ENCODE results near the gene PPIP5K1. TPM values are rescaled to one million over a fixed set of nuclear protein-coding genes. Genes with fewer than 3 reads are reported as not detected.

The PPIP5K1 gene
- total and polyA plus RNA-seq, 2 of the 4 experiments (the other 2 are of a cell fraction): 12.7 to 14.2 TPM

- ChIA-PET CTCF (no interaction called here), POLR2A (ENCODE audit: unreplicated experiment) (no interaction called here)
- Histone ChIP-seq H2BK5ac (ENCODE audit: low read depth, low read length, poor library complexity, severe bottlenecking) (no peak overlapping the region), H4K8ac (ENCODE audit: low read depth in 2 of 2, low read length in 2 of 2) (no peak overlapping the region), H3K4ac (ENCODE audit: low read depth, low read length) (no peak overlapping the region), H3K9me1 (ENCODE audit: insufficient read depth, low read length) (peaks cover 44% of the 10 kb centered on the region), H2AK9ac (replicated peaks; ENCODE audit: low read depth, low read length, poor library complexity) (no peak overlapping the region), H3K36me3 (ENCODE audit: control insufficient read depth, insufficient read depth, low read length) (peaks cover 72% of the 10 kb centered on the region), H3K9ac (ENCODE audit: low read depth, low read length) (no peak overlapping the region), H3K9me3 (ENCODE audit: control insufficient read depth, insufficient read depth, low read length) (no peaks in the 10 kb centered on the region), H3K18ac (ENCODE audit: low read depth, low read length) (no peak overlapping the region), H3K56ac (ENCODE audit: extremely low read depth, insufficient read depth, low read length) (no peak overlapping the region), H3K79me1 (ENCODE audit: low read depth in 1 of 2, low read length in 2 of 2) (peaks cover 18 to 82% of the 10 kb centered on the region in 2 experiments), H4K5ac (ENCODE audit: low read depth, low read length) (no peak overlapping the region), H2BK15ac (ENCODE audit: low read depth, low read length) (no peak overlapping the region), H2AFZ (replicated peaks; ENCODE audit: low read length, poor library complexity) (no peak overlapping the region), H3K4me2 (ENCODE audit: low read depth, low read length) (no peak overlapping the region), H3K4me1 (ENCODE audit: control insufficient read depth, insufficient read depth, low read length) (peaks cover 3% of the 10 kb centered on the region), H4K20me1 (ENCODE audit: insufficient read depth, low read length) (peaks cover 56% of the 10 kb centered on the region), H2BK20ac (ENCODE audit: low read depth, low read length) (no peak overlapping the region), H3K23ac (ENCODE audit: low read depth, low read length) (no peak overlapping the region), H2AK5ac (ENCODE audit: low read depth, low read length) (no peak overlapping the region), H4K91ac (ENCODE audit: insufficient read depth, low read depth, low read length) (no peak overlapping the region), H3K27me3 (ENCODE audit: control insufficient read depth, insufficient read depth, low read length) (no peaks in the 10 kb centered on the region), H3K14ac (replicated peaks; ENCODE audit: low read depth, low read length) (no peak overlapping the region), H3K4me3 (ENCODE audit: insufficient read depth, low read depth, low read length) (no peak overlapping the region), H2BK120ac (ENCODE audit: low read depth, low read length) (no peak overlapping the region), H3K27ac (ENCODE audit: insufficient read depth, low read length) (no peak overlapping the region)
- ATAC-seq (ENCODE audit: low read depth) (no peak), DNase-seq (no peak)
- WGBS, 2 experiments (ENCODE audit: extremely low coverage in 2 of 2, insufficient read length in 1 of 2): no CpG with 5 or more reads among the region's 4 CpGs
- no TSS peak for BruUV-seq (replicated peaks)
- intact Hi-C loops (cut with micrococcal nuclease) (no loop called here), dilution Hi-C loops (cut with HindIII; ENCODE audit: low sequenced_read_pairs, unreplicated experiment) (no loop called here), in situ Hi-C loops (cut with MboI; ENCODE audit: low sequenced_read_pairs) (no loop called here)
- no peak for TF ChIP-seq NFE2L2 (IDR thresholded peaks at IDR 0.05; ENCODE audit: low read depth, low read length)
- no peak for TF ChIP-seq SMC3 (IDR thresholded peaks at IDR 0.05; ENCODE audit: low read depth, low read length)
- no peak for TF ChIP-seq RCOR1 (IDR thresholded peaks at IDR 0.05; ENCODE audit: insufficient replicate concordance, low read length)
Measured at GRCh38 chr15:43525131-43525530, 64.9 kb downstream of the PPIP5K1 start.
